ENCODE measurements around the gene RPTOR.

The RPTOR gene

DNA sequence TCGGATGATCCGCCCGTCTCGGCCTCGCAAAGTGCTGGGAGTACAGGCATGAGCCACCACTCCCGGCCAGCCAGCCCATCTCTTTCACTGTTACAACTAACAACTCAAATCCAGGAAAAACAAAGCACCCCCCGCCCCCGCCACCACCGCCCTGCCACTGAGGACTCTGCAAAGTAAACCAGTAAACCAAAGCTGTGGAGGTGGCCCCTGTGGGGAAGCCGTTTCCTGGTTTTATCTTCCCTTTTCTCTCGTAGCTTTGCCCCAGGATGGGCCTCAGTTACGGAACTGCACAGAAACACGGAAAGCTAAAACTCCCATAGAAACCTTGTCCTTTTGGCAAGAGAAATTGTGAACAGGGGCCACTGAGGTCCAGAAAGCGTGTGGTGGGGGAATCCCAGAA is 464.5 kb downstream of the RPTOR start:
- Histone ChIP-seq H3K9ac (ENCODE audit: low read depth in 1 of 2, low read length in 2 of 2) (no peak overlapping the region), H3K36me3 (ENCODE audit: control insufficient read depth in 1 of 2, insufficient read depth in 2 of 2, low read length in 2 of 2) (no peaks in the 10 kb centered on the region), H3K27me3 (ENCODE audit: control insufficient read depth in 1 of 2, insufficient read depth in 2 of 2, low read length in 2 of 2) (peaks cover 8 to 12% of the 10 kb centered on the region in 2 donors), H3K9me3 (ENCODE audit: control insufficient read depth in 1 of 2, low read length in 2 of 2) (peaks cover 0 to 6% of the 10 kb centered on the region in 2 donors), H3K27ac (ENCODE audit: low read depth, low read length) (no peak overlapping the region), H3K4me1 (ENCODE audit: control insufficient read depth in 1 of 2, insufficient read depth in 2 of 2, low read length in 2 of 2) (peaks cover 3 to 5% of the 10 kb centered on the region in 2 donors), H3K4me3 (ENCODE audit: low read depth in 1 of 2, low read length in 2 of 2) (no peak overlapping the region)

DNA sequence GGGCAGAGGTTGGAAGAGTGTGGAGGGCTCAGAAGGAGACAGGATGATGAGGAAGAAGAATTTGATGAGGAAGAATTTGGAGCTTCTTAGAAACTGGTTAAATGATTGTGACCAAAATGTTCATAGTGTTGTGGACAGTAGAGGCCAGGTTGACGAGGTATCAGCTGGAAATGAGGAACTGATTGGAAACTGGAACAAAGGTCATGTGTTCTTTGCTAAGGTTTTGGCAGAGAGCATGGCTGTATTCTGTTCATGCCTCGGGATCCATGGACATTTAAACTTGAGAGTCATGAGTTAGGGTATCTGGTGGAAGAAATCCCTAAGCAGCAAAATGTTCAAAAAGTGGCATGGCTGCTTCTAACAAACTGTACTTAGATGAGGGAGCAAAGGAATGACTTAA is 466.3 kb downstream of the RPTOR start:
- Histone ChIP-seq H3K9ac (ENCODE audit: low read depth in 1 of 2, low read length in 2 of 2) (no peak overlapping the region), H3K27ac (ENCODE audit: low read depth, low read length) (no peak overlapping the region), H3K27me3 (ENCODE audit: control insufficient read depth in 1 of 2, insufficient read depth in 2 of 2, low read length in 2 of 2) (peaks cover 1 to 4% of the 10 kb centered on the region in 2 donors), H3K9me3 (ENCODE audit: control insufficient read depth in 1 of 2, low read length in 2 of 2) (peaks cover 0 to 6% of the 10 kb centered on the region in 2 donors), H3K4me3 (ENCODE audit: low read depth in 1 of 2, low read length in 2 of 2) (no peak overlapping the region), H3K4me1 (ENCODE audit: control insufficient read depth in 1 of 2, insufficient read depth in 2 of 2, low read length in 2 of 2) (no peaks in the 10 kb centered on the region), H3K36me3 (ENCODE audit: control insufficient read depth in 1 of 2, insufficient read depth in 2 of 2, low read length in 2 of 2) (no peaks in the 10 kb centered on the region)

- H3K36me3 ChIP-seq (ENCODE audit: control insufficient read depth in 1 of 2, insufficient read depth in 2 of 2, low read length in 2 of 2): no peaks in the 10 kb centered on the region
- no peaks in the 10 kb centered on the region for H3K27me3 ChIP-seq (ENCODE audit: control insufficient read depth in 1 of 2, insufficient read depth in 2 of 2, low read length in 2 of 2)
- H3K4me1 ChIP-seq (ENCODE audit: control insufficient read depth in 1 of 2, insufficient read depth in 2 of 2, low read length in 2 of 2): no peaks in the 10 kb centered on the region
- no peak overlapping the region for H3K4me3 ChIP-seq (ENCODE audit: low read depth in 1 of 2, low read length in 2 of 2)
- H3K9ac ChIP-seq (ENCODE audit: low read depth in 1 of 2, low read length in 2 of 2): no peak overlapping the region
- no peak overlapping the region for H3K27ac ChIP-seq (ENCODE audit: low read depth, low read length)
- H3K9me3 ChIP-seq (ENCODE audit: control insufficient read depth in 1 of 2, low read length in 2 of 2): peaks cover 5 to 6% of the 10 kb centered on the region in 2 donors
Observed at GRCh38 chr17:81011951-81012350, 467.3 kb downstream of the RPTOR start.

- H3K27ac ChIP-seq (ENCODE audit: low read depth, low read length): no peak overlapping the region
- no peak overlapping the region for H3K4me3 ChIP-seq (ENCODE audit: low read depth in 1 of 2, low read length in 2 of 2)
- peaks cover 3% of the 10 kb centered on the region in 2 donors for H3K4me1 ChIP-seq (ENCODE audit: control insufficient read depth in 1 of 2, insufficient read depth in 2 of 2, low read length in 2 of 2)
- no peak overlapping the region for H3K9ac ChIP-seq (ENCODE audit: low read depth in 1 of 2, low read length in 2 of 2)
- no peaks in the 10 kb centered on the region for H3K27me3 ChIP-seq (ENCODE audit: control insufficient read depth in 1 of 2, insufficient read depth in 2 of 2, low read length in 2 of 2)
- no peaks in the 10 kb centered on the region for H3K36me3 ChIP-seq (ENCODE audit: control insufficient read depth in 1 of 2, insufficient read depth in 2 of 2, low read length in 2 of 2)
- H3K9me3 ChIP-seq (ENCODE audit: control insufficient read depth in 1 of 2, low read length in 2 of 2): peaks cover 5 to 6% of the 10 kb centered on the region in 2 donors
Observed at GRCh38 chr17:81012574-81013447, 468.2 kb downstream of the RPTOR start.

- Histone ChIP-seq H3K27ac (ENCODE audit: low read depth, low read length) (no peak overlapping the region), H3K4me3 (ENCODE audit: low read depth in 1 of 2, low read length in 2 of 2) (no peak overlapping the region), H3K9ac (ENCODE audit: low read depth in 1 of 2, low read length in 2 of 2) (no peak overlapping the region), H3K36me3 (ENCODE audit: control insufficient read depth in 1 of 2, insufficient read depth in 2 of 2, low read length in 2 of 2) (no peaks in the 10 kb centered on the region), H3K27me3 (ENCODE audit: control insufficient read depth in 1 of 2, insufficient read depth in 2 of 2, low read length in 2 of 2) (no peaks in the 10 kb centered on the region), H3K9me3 (ENCODE audit: control insufficient read depth in 1 of 2, low read length in 2 of 2) (peaks cover 5 to 6% of the 10 kb centered on the region in 2 donors), H3K4me1 (ENCODE audit: control insufficient read depth in 1 of 2, insufficient read depth in 2 of 2, low read length in 2 of 2) (peaks cover 9 to 11% of the 10 kb centered on the region in 2 donors)
Observed at GRCh38 chr17:81013642-81014041, 469.0 kb downstream of the RPTOR start.

- no peak overlapping the region for H3K9ac ChIP-seq (ENCODE audit: low read depth in 1 of 2, low read length in 2 of 2)
- peaks cover 9 to 11% of the 10 kb centered on the region in 2 donors for H3K4me1 ChIP-seq (ENCODE audit: control insufficient read depth in 1 of 2, insufficient read depth in 2 of 2, low read length in 2 of 2)
- no peak overlapping the region for H3K27ac ChIP-seq (ENCODE audit: low read depth, low read length)
- H3K27me3 ChIP-seq (ENCODE audit: control insufficient read depth in 1 of 2, insufficient read depth in 2 of 2, low read length in 2 of 2): no peaks in the 10 kb centered on the region
- H3K9me3 ChIP-seq (ENCODE audit: control insufficient read depth in 1 of 2, low read length in 2 of 2): peaks cover 5 to 6% of the 10 kb centered on the region in 2 donors
- H3K36me3 ChIP-seq (ENCODE audit: control insufficient read depth in 1 of 2, insufficient read depth in 2 of 2, low read length in 2 of 2): no peaks in the 10 kb centered on the region
- no peak overlapping the region for H3K4me3 ChIP-seq (ENCODE audit: low read depth in 1 of 2, low read length in 2 of 2)
Observed at GRCh38 chr17:81015136-81015535, 470.5 kb downstream of the RPTOR start.
